Adrenal gland (tissue), 12 donors: Measurements from ENCODE around the gene DAZAP2. TPM values are rescaled to one million over a fixed set of nuclear protein-coding genes. Genes with fewer than 3 reads are reported as not detected.
"Not testable (repeated sequence)": the region's sequence is repeated elsewhere in the genome, so short reads cannot be mapped to it uniquely, and the experiment has no call there.

ENCODE experiments used
- DNase-seq, 7 donors: peaks; one replicate each; pipeline ENCODE4 v3.0.0-alpha.2; 2019 to 2020
- H3K27ac ChIP-seq, 5 donors: fragments of 200-600 bp; sonication (generic) in 4 of 5; 1 replicate in 3 of 5; 2 replicates in 2 of 5; pipeline versions ENCODE4 v1.5.1 to v1.8.0; 2016 to 2020; ENCODE audit warnings: mild to moderate bottlenecking in 1 of 5
- H3K27me3 ChIP-seq: fragments of 200-600 bp; 2 replicates; pipeline ENCODE4 v1.8.0; 2021
- H3K36me3 ChIP-seq, 2 donors: fragments of 200-600 bp; replicated peaks in 1 of 2; 1 replicate in 1 of 2; 2 replicates in 1 of 2; pipeline versions ENCODE4 v1.5.1 to v1.8.0; 2018 to 2022
- H3K4me1 ChIP-seq, 2 donors: fragments of 200-600 bp; replicated peaks in 1 of 2; 1 replicate in 1 of 2; 2 replicates in 1 of 2; pipeline versions ENCODE4 v1.5.1 to v1.8.0; 2018 to 2021
- H3K4me3 ChIP-seq, 4 donors: fragments of 200-600 bp; sonication (generic) in 3 of 4; one replicate each; pipeline ENCODE4 v1.5.1; 2016 to 2018
- H3K9me3 ChIP-seq, 3 donors: fragments of 200-600 bp; sonication (generic) in 1 of 3; replicated peaks in 1 of 3; 1 replicate in 2 of 3; 2 replicates in 1 of 3; pipeline versions ENCODE4 v1.5.1 to v1.8.0; 2016 to 2021
- CTCF ChIP-seq, 6 experiments: fragments of 450-650 bp in 4 of 6; fragments of 200-600 bp in 2 of 6; sonication (generic) in 1 of 6; IDR thresholded peaks; 1 replicate in 5 of 6; 2 replicates in 1 of 6; pipeline versions ENCODE4 v1.5.1 to v1.8.0; 2016 to 2021; ENCODE audit warnings: antibody characterized with exemption in 6 of 6, mild to moderate bottlenecking in 2 of 6, moderate library complexity in 1 of 6
- POLR2A ChIP-seq, 2 donors: fragments of 450-650 bp; IDR thresholded peaks; one replicate each; pipeline ENCODE4 v1.6.1; 2017; ENCODE audit warnings: antibody characterized with exemption in 2 of 2, mild to moderate bottlenecking in 2 of 2, moderate library complexity in 1 of 2
- WGBS, 4 donors: extraction: QIAGEN DNeasy Blood & Tissue Kit in 2 of 4; methylation state at CpG; one replicate each; pipeline versions ENCODE4 v1.1.5 to v1.1.7; 2013 to 2017; 5-methylcytosine and 5-hydroxymethylcytosine counted together
- intact Hi-C, 2 donors: fragments of 100-400 bp; cut with DNase I; formaldehyde crosslinking; loops; one replicate each; pipeline versions ENCODE4 v1.14.1 to v1.15.0; 2022 to 2023
- polyA plus RNA-seq, 3 donors: library from polyadenylated mRNA; stranded (reverse); fragments of 200-250 nt in 2 of 3; fragments of 350-450 nt in 1 of 3; fragmentation: Illumina TruSeq in 1 of 3; extraction: RNeasy Lipid Tissue Mini Kit (QIAGEN cat#74804) in 1 of 3; gene quantifications; one replicate each; pipeline ENCODE4 v1.2.3, GENCODE V29; 2013 to 2014
- total RNA-seq, 9 donors: library from RNA; depleted of rRNA in 4 of 9; stranded (reverse); fragments of >200 nt in 4 of 9; fragments of 120-200 nt in 1 of 9; fragmentation: NEBNext Ultra II Directional in 1 of 9; extraction: Animal tissue kit (Norgen Biotek cat#: 25700) in 1 of 9; gene quantifications; one replicate each; pipeline versions ENCODE4 v1.1.0 to v1.2.4, GENCODE V29; 2013 to 2023
- donor health status: healthy with polysubstance abuse.
- donor health status: Bipolar disorder and iron deficiency.
- donor health status: DM: yes; HTN: yes; CAD: no.
- donor health status: DM: no; HTN: no; CAD: no.
- donor health status: DM: no; HTN: no; CAD: no.
- donor health status: DM: yes; HTN: yes; CAD: no.

The DAZAP2 gene
- total and polyA plus RNA-seq, 12 donors, result 85.8 to 454 (median 210) TPM

GRCh38 chr12:51225771-51226170, 12.9 kb upstream of the DAZAP2 start:
- H3K27me3 ChIP-seq, result no peaks in the 10 kb centered on the region
- intact Hi-C loops, result no loop called here
- no peak overlapping the region for H3K4me3 ChIP-seq
- DNase-seq, result no peak
- WGBS, 4 donors, result 85 to 90% (median 87%) methylated on average over 2 of the region's 2 CpGs
- no peaks in the 10 kb centered on the region for H3K9me3 ChIP-seq
- H3K36me3 ChIP-seq, result no peaks in the 10 kb centered on the region
- no peak for TF ChIP-seq CTCF (IDR thresholded peaks at IDR 0.05)
- no peak for TF ChIP-seq POLR2A (IDR thresholded peaks at IDR 0.05)
- peaks cover 0 to 7% of the 10 kb centered on the region in 2 donors for H3K4me1 ChIP-seq
- no peak overlapping the region for H3K27ac ChIP-seq

- DNase-seq, H3K27me3 ChIP-seq, H3K9me3 ChIP-seq, H3K4me1 ChIP-seq, intact Hi-C loops, H3K36me3 ChIP-seq, H3K4me3 ChIP-seq, H3K27ac ChIP-seq: not testable (repeated sequence)
- 81 to 86% (median 83%) methylated on average over 5 of the region's 5 CpGs for WGBS, 4 donors
Measured at GRCh38 chr12:51227112-51227511, 11.5 kb upstream of the DAZAP2 start.

GRCh38 chr12:51227962-51228361, 10.7 kb upstream of the DAZAP2 start:
- intact Hi-C loops, result no loop called here
- Histone ChIP-seq H3K27ac (no peak overlapping the region), H3K4me3 (no peak overlapping the region), H3K9me3 (no peaks in the 10 kb centered on the region), H3K4me1 (no peaks in the 10 kb centered on the region), H3K36me3 (no peaks in the 10 kb centered on the region), H3K27me3 (no peaks in the 10 kb centered on the region)
- TF ChIP-seq POLR2A (IDR thresholded peaks at IDR 0.05), result no peak
- no peak for DNase-seq
- 86 to 100% (median 95%) methylated on average over 1 of the region's 1 CpG for WGBS, 4 donors

GRCh38 chr12:51229116-51229809, 9.4 kb upstream of the DAZAP2 start:
- TF ChIP-seq POLR2A (IDR thresholded peaks at IDR 0.05) (no peak), CTCF (IDR thresholded peaks at IDR 0.05) (no peak)
- H3K9me3 ChIP-seq, result no peaks in the 10 kb centered on the region
- no peak overlapping the region for H3K4me3 ChIP-seq
- no peaks in the 10 kb centered on the region for H3K36me3 ChIP-seq
- WGBS, 4 donors, result 89 to 95% (median 92%) methylated on average over 7 of the region's 7 CpGs
- no peak overlapping the region for H3K27ac ChIP-seq
- no peaks in the 10 kb centered on the region for H3K27me3 ChIP-seq
- DNase-seq, result no peak
- intact Hi-C loops, result no loop called here
- H3K4me1 ChIP-seq, result no peaks in the 10 kb centered on the region

GRCh38 chr12:51232642-51233041, 6.0 kb upstream of the DAZAP2 start:
- Histone ChIP-seq H3K36me3 (no peaks in the 10 kb centered on the region), H3K4me1 (no peaks in the 10 kb centered on the region), H3K27ac (no peak overlapping the region), H3K27me3 (no peaks in the 10 kb centered on the region), H3K9me3 (no peaks in the 10 kb centered on the region), H3K4me3 (no peak overlapping the region)
- intact Hi-C loops, result loop anchor here in 1 of 2 donors (10.0 kb wide), 1 partner anchor 178 kb away; no protein-coding TSS in a partner anchor
- TF ChIP-seq POLR2A (IDR thresholded peaks at IDR 0.05) (no peak), CTCF (IDR thresholded peaks at IDR 0.05) (no peak)
- no peak for DNase-seq
